ENCODE results near the gene ITPR2. TPM values are rescaled to one million over a fixed set of nuclear protein-coding genes. Genes with fewer than 3 reads are reported as not detected.

Gene ITPR2
- total RNA-seq, 2 experiments from 2014 or later = 25.6 to 44.7 TPM

GRCh38 chr12:26292596-26292995, 540.4 kb downstream of the ITPR2 start:
- H3K36me3 ChIP-seq (ENCODE audit: insufficient read depth, low read length) = no peaks in the 10 kb centered on the region
- H3K4me1 ChIP-seq (ENCODE audit: insufficient read depth, low read length, poor library complexity, severe bottlenecking) = no peaks in the 10 kb centered on the region
- H3K9me3 ChIP-seq (ENCODE audit: low read length) = no peaks in the 10 kb centered on the region
- CTCF ChIA-PET (ENCODE audit: unreplicated experiment) = no interaction called here
- no TSS peak for BruUV-seq (replicated peaks)
- POLR2A ChIA-PET = no interaction called here
- intact Hi-C loops (cut with micrococcal nuclease; ENCODE audit: unreplicated experiment) = no loop called here
- H3K79me2 ChIP-seq (ENCODE audit: insufficient read depth, low read depth, low read length) = no peaks in the 10 kb centered on the region
- TF ChIP-seq EZH2phosphoT487 (IDR thresholded peaks at IDR 0.05; ENCODE audit: borderline replicate concordance, low read depth, low read length) (no peak), CTCF (conservative IDR thresholded peaks at IDR 0.05; ENCODE audit: low read length) (no peak)
- H3K4me2 ChIP-seq (ENCODE audit: low read length) = no peak overlapping the region
- H3K4me3 ChIP-seq (ENCODE audit: low read depth, low read length, poor library complexity, severe bottlenecking) = no peak overlapping the region
- H3K9me2 ChIP-seq (ENCODE audit: insufficient read depth, low read length) = no peaks in the 10 kb centered on the region
- no peaks in the 10 kb centered on the region for H4K20me1 ChIP-seq (ENCODE audit: insufficient read depth, low read length)
- DNase-seq (ENCODE audit: low spot score) = no peak
- H3K27ac ChIP-seq (ENCODE audit: low read depth, low read length, poor library complexity, severe bottlenecking) = no peak overlapping the region
- H2AFZ ChIP-seq (ENCODE audit: low read length) = no peak overlapping the region

GRCh38 chr12:26290565-26290964, 542.4 kb downstream of the ITPR2 start:
- Histone ChIP-seq H3K4me1 (ENCODE audit: insufficient read depth, low read length, poor library complexity, severe bottlenecking) (no peaks in the 10 kb centered on the region), H3K4me2 (ENCODE audit: low read length) (no peak overlapping the region), H4K20me1 (ENCODE audit: insufficient read depth, low read length) (no peaks in the 10 kb centered on the region), H3K4me3 (ENCODE audit: low read depth, low read length, poor library complexity, severe bottlenecking) (no peak overlapping the region), H3K9me2 (ENCODE audit: insufficient read depth, low read length) (no peaks in the 10 kb centered on the region), H3K27ac (ENCODE audit: low read depth, low read length, poor library complexity, severe bottlenecking) (no peak overlapping the region), H3K36me3 (ENCODE audit: insufficient read depth, low read length) (no peaks in the 10 kb centered on the region), H2AFZ (ENCODE audit: low read length) (no peak overlapping the region), H3K79me2 (ENCODE audit: insufficient read depth, low read depth, low read length) (no peaks in the 10 kb centered on the region), H3K9me3 (ENCODE audit: low read length) (no peaks in the 10 kb centered on the region)
- POLR2A ChIA-PET = no interaction called here
- DNase-seq (ENCODE audit: low spot score) = no peak
- no peak for TF ChIP-seq CTCF (conservative IDR thresholded peaks at IDR 0.05; ENCODE audit: low read length)
- TF ChIP-seq EZH2phosphoT487 (IDR thresholded peaks at IDR 0.05; ENCODE audit: borderline replicate concordance, low read depth, low read length) = no peak
- CTCF ChIA-PET (ENCODE audit: unreplicated experiment) = no interaction called here
- no TSS peak for BruUV-seq (replicated peaks)
- intact Hi-C loops (cut with micrococcal nuclease; ENCODE audit: unreplicated experiment) = no loop called here

GRCh38 chr12:26287671-26288381, 545.2 kb downstream of the ITPR2 start:
- H3K79me2 ChIP-seq (ENCODE audit: insufficient read depth, low read depth, low read length) = no peaks in the 10 kb centered on the region
- no peaks in the 10 kb centered on the region for H4K20me1 ChIP-seq (ENCODE audit: insufficient read depth, low read length)
- H3K27ac ChIP-seq (ENCODE audit: low read depth, low read length, poor library complexity, severe bottlenecking) = no peak overlapping the region
- H3K9me2 ChIP-seq (ENCODE audit: insufficient read depth, low read length) = no peaks in the 10 kb centered on the region
- ChIA-PET CTCF (ENCODE audit: unreplicated experiment) (no interaction called here), POLR2A (interaction anchor here (0.7 to 1.1 kb wide), 3 partner anchors 10 to 247 kb away, joined by 3 to 4 read pairs (median 3); no protein-coding TSS in a partner anchor)
- DNase-seq (ENCODE audit: low spot score) = no peak
- no peaks in the 10 kb centered on the region for H3K36me3 ChIP-seq (ENCODE audit: insufficient read depth, low read length)
- BruUV-seq (replicated peaks) = no TSS peak
- H3K4me3 ChIP-seq (ENCODE audit: low read depth, low read length, poor library complexity, severe bottlenecking) = no peak overlapping the region
- intact Hi-C loops (cut with micrococcal nuclease; ENCODE audit: unreplicated experiment) = no loop called here
- no peaks in the 10 kb centered on the region for H3K4me1 ChIP-seq (ENCODE audit: insufficient read depth, low read length, poor library complexity, severe bottlenecking)
- no peak overlapping the region for H2AFZ ChIP-seq (ENCODE audit: low read length)
- no peak for TF ChIP-seq EZH2phosphoT487 (IDR thresholded peaks at IDR 0.05; ENCODE audit: borderline replicate concordance, low read depth, low read length)
- no peaks in the 10 kb centered on the region for H3K9me3 ChIP-seq (ENCODE audit: low read length)
- H3K4me2 ChIP-seq (ENCODE audit: low read length) = no peak overlapping the region

Small RNAs within 50 kb of the gene (small RNA-seq; reads per million reads assigned to genes)
- gene RNA5SP354 = not detected

Other genes with a start within 250 kb of the ITPR2 start
- 33.4 and 34.2 TPM in 2 replicates for gene INTS13, start 104.8 kb upstream of the ITPR2 start, total RNA-seq (2014; rRNA removed; shearing (Covaris generic))
- 39.1 and 39.5 TPM in 2 replicates for gene INTS13, start 104.8 kb upstream of the ITPR2 start, total RNA-seq (2022)
- gene FGFR1OP2, start 105.3 kb upstream of the ITPR2 start, total RNA-seq (2014; rRNA removed; shearing (Covaris generic)) = 35.0 and 45.0 TPM in 2 replicates
- 40.5 and 42.4 TPM in 2 replicates for gene FGFR1OP2, start 105.3 kb upstream of the ITPR2 start, total RNA-seq (2022)
- 38.2 and 48.3 TPM in 2 replicates for gene TM7SF3, start 181.2 kb upstream of the ITPR2 start, total RNA-seq (2014; rRNA removed; shearing (Covaris generic))
- 47.1 and 50.2 TPM in 2 replicates for gene TM7SF3, start 181.2 kb upstream of the ITPR2 start, total RNA-seq (2022)
- gene MED21, start 189.4 kb upstream of the ITPR2 start, total RNA-seq (2014; rRNA removed; shearing (Covaris generic)) = 34.1 and 39.5 TPM in 2 replicates
- 40.3 and 42.9 TPM in 2 replicates for gene MED21, start 189.4 kb upstream of the ITPR2 start, total RNA-seq (2022)
- not detected in 2 replicates for gene C12orf71, start 249.4 kb upstream of the ITPR2 start, total RNA-seq (2014; rRNA removed; shearing (Covaris generic))
- gene C12orf71, start 249.4 kb upstream of the ITPR2 start, total RNA-seq (2022) = not detected in 2 replicates